ENCODE results near the gene NPLOC4. TPM values are rescaled to one million over a fixed set of nuclear protein-coding genes. Genes with fewer than 3 reads are reported as not detected.

Gene NPLOC4
- total and polyA plus RNA-seq, 2 donors from 2014 or later = 41.5 to 86.4 TPM

- H3K27me3 ChIP-seq (ENCODE audit: control insufficient read depth, insufficient read depth, low read length) = no peaks in the 10 kb centered on the region
- TF ChIP-seq CTCF (IDR thresholded peaks at IDR 0.05; ENCODE audit: borderline replicate concordance, extremely low read depth, insufficient read depth) = no peak
- peak in 1 of 5 donors; percentile 60 for DNase-seq
- no peak overlapping the region for H3K27ac ChIP-seq (ENCODE audit: low read depth in 2 of 2, low read length in 2 of 2)
- FAIRE-seq = no peak
- no peaks in the 10 kb centered on the region for H3K9me3 ChIP-seq (ENCODE audit: control insufficient read depth in 2 of 3, insufficient read depth in 1 of 3, low read length in 3 of 3)
- intact Hi-C loops (cut with DNase I) = no loop called here
- H3K9ac ChIP-seq (ENCODE audit: low read length in 3 of 3) = no peak overlapping the region
- no peak overlapping the region for H3K4me3 ChIP-seq (ENCODE audit: low read length in 3 of 3)
- H3K36me3 ChIP-seq (ENCODE audit: control insufficient read depth in 2 of 3, insufficient read depth in 3 of 3, low read length in 3 of 3) = peaks cover 10 to 51% (median 37%) of the 10 kb centered on the region in 3 donors
- H3K4me1 ChIP-seq (ENCODE audit: control insufficient read depth in 2 of 3, insufficient read depth in 2 of 3, low read depth in 1 of 3, low read length in 3 of 3) = no peaks in the 10 kb centered on the region
These were observed 43.6 kb downstream of the NPLOC4 start for GRCh38 chr17:81593105-81593871.

GRCh38 chr17:81591971-81592370 is 44.9 kb downstream of the NPLOC4 start:
- H3K36me3 ChIP-seq (ENCODE audit: control insufficient read depth in 2 of 3, insufficient read depth in 3 of 3, low read length in 3 of 3) = peaks cover 10 to 51% (median 37%) of the 10 kb centered on the region in 3 donors
- no peak for FAIRE-seq
- TF ChIP-seq CTCF (IDR thresholded peaks at IDR 0.05; ENCODE audit: borderline replicate concordance, extremely low read depth, insufficient read depth) = no peak

GRCh38 chr17:81590121-81590520 is 46.8 kb downstream of the NPLOC4 start:
- TF ChIP-seq CTCF (IDR thresholded peaks at IDR 0.05; ENCODE audit: borderline replicate concordance, extremely low read depth, insufficient read depth) = no peak
- DNase-seq (peak in 1 of 5 donors; percentile 33), FAIRE-seq (no peak)
- H3K36me3 ChIP-seq (ENCODE audit: control insufficient read depth in 2 of 3, insufficient read depth in 3 of 3, low read length in 3 of 3) = peaks cover 15 to 56% (median 42%) of the 10 kb centered on the region in 3 donors
- no peak overlapping the region for H3K9ac ChIP-seq (ENCODE audit: low read length in 3 of 3)
- no peak overlapping the region for H3K27ac ChIP-seq (ENCODE audit: low read depth in 2 of 2, low read length in 2 of 2)
- intact Hi-C loops (cut with DNase I) = no loop called here
- H3K27me3 ChIP-seq (ENCODE audit: control insufficient read depth, insufficient read depth, low read length) = no peaks in the 10 kb centered on the region
- H3K9me3 ChIP-seq (ENCODE audit: control insufficient read depth in 2 of 3, insufficient read depth in 1 of 3, low read length in 3 of 3) = no peaks in the 10 kb centered on the region
- H3K4me1 ChIP-seq (ENCODE audit: control insufficient read depth in 2 of 3, insufficient read depth in 2 of 3, low read depth in 1 of 3, low read length in 3 of 3) = no peaks in the 10 kb centered on the region
- no peak overlapping the region for H3K4me3 ChIP-seq (ENCODE audit: low read length in 3 of 3)

More at GRCh38 chr17:81591971-81592370, 44.9 kb downstream of the NPLOC4 start:
- Histone ChIP-seq H3K4me3 (ENCODE audit: low read length in 3 of 3) (no peak overlapping the region), H3K4me1 (ENCODE audit: control insufficient read depth in 2 of 3, insufficient read depth in 2 of 3, low read depth in 1 of 3, low read length in 3 of 3) (no peaks in the 10 kb centered on the region), H3K9ac (ENCODE audit: low read length in 3 of 3) (no peak overlapping the region), H3K27ac (ENCODE audit: low read depth in 2 of 2, low read length in 2 of 2) (no peak overlapping the region), H3K27me3 (ENCODE audit: control insufficient read depth, insufficient read depth, low read length) (no peaks in the 10 kb centered on the region), H3K9me3 (ENCODE audit: control insufficient read depth in 2 of 3, insufficient read depth in 1 of 3, low read length in 3 of 3) (no peaks in the 10 kb centered on the region)
- peak in 1 of 5 donors; percentile 44 for DNase-seq
- intact Hi-C loops (cut with DNase I) = no loop called here
